ENCODE measurements around the gene HSPA9. TPM values are rescaled to one million over a fixed set of nuclear protein-coding genes. Genes with fewer than 3 reads are reported as not detected.
A peak's percentile ranks its signal among the peaks of the same experiment; 100 is the strongest.

The HSPA9 gene
- total and polyA plus RNA-seq, 2 of the 13 experiments (the other 11 are each of a cell fraction or from before 2014, with no cell fraction given) = 165 to 478 TPM

GRCh38 chr5:138542956-138543729 is 32.1 kb downstream of the HSPA9 start, which contains the start of gene ETF1 (continued):
- TF ChIP-seq ZNF337 (CRISPR knock-in tag; IDR thresholded peaks at IDR 0.05; ENCODE audit: borderline replicate concordance, low read depth) (no peak), FOXP1 (IDR thresholded peaks at IDR 0.05) (no peak), FOXP1 (CRISPR knock-in tag; IDR thresholded peaks at IDR 0.05) (no peak), TFE3 (CRISPR knock-in tag; IDR thresholded peaks at IDR 0.05) (peak; percentile 97), NCOR1 (IDR thresholded peaks at IDR 0.05; ENCODE audit: borderline replicate concordance, low read length) (no peak; the same call in 1 of the 2 replicates), CEBPZ (IDR thresholded peaks at IDR 0.05; ENCODE audit: low read length) (no peak), ZC3H13 (CRISPR knock-in tag; IDR thresholded peaks at IDR 0.05) (0 out of 2 replicates have a peak, but pooled peaks have one; percentile 84), ZMYM4 (CRISPR knock-in tag; IDR thresholded peaks at IDR 0.05) (peak; percentile 79; the same call in 1 of the 2 replicates), ZNF687 (CRISPR knock-in tag; IDR thresholded peaks at IDR 0.05) (peak; percentile 87), KLF6 (CRISPR knock-in tag; IDR thresholded peaks at IDR 0.05) (peak; percentile 74), HINFP (CRISPR knock-in tag; IDR thresholded peaks at IDR 0.05; ENCODE audit: low read depth) (peak; percentile 63; the same call in 1 of the 2 replicates), ZNF530 (CRISPR knock-in tag; IDR thresholded peaks at IDR 0.05; ENCODE audit: low read depth) (no peak), ZNF556 (CRISPR knock-in tag; IDR thresholded peaks at IDR 0.05; ENCODE audit: borderline replicate concordance) (peak; percentile 88), ZNF570 (CRISPR knock-in tag; IDR thresholded peaks at IDR 0.05; ENCODE audit: borderline replicate concordance) (no peak), GATA4 (IDR thresholded peaks at IDR 0.05; ENCODE audit: borderline replicate concordance, low read depth) (no peak), ZNF772 (CRISPR knock-in tag; IDR thresholded peaks at IDR 0.05) (peak; percentile 17; the same call in 1 of the 2 replicates), HOMEZ (CRISPR knock-in tag; IDR thresholded peaks at IDR 0.05; ENCODE audit: low read depth) (peak; percentile 11; the same call in 1 of the 2 replicates)
